ENCODE measurements around the gene UQCR11.

UQCR11 gene

DNA sequence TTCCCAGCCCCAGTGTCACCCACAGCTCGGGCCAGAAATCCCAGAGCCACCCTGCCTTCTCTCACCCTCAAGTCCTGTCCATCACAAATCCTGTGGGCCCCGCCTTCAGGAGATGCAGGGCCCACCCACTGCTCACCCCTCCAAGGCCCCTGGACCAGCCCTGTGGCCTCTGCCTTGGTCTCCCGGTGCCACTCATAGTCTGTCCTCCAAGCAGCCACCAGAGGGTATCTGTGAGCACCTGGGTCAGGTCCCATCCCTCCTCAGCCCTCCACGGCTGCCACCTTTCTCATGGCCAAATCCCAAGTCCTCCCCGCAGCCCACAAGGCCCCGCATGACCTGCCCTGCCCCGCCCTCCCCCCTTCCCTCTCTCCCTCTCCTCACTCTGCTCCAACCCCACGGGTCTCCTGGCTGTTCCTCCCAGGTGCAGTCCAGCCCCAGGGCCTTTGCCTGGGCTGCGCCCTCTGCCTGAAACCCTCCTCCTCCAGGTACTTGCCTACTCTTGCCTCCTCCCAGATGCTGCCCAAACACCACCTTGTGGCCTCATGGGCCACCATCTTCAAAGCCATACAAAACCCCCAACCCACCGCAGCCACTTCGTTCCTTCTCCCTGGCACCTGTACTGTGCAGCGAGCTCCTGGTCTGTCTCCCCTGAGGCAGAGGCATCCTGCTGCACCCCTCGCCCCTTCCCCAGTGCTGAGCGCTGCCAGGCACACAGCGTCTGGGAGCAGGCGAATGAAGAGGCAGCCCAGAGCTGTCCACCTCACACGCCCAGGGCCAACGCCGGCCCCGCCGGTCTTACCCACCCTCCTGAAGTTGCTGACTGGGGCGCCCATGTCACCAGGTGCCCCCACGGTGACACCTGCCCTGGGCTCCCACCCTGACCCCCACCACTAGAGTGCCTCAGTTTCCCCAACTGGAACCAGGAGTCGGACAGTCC, 13.2 kb upstream of the UQCR11 start:
- H3K27ac ChIP-seq, result peak overlapping the region; percentile 41
- CTCF ChIA-PET, result interaction anchor here (1.0 kb wide), 1 partner anchor 149 kb away, joined by 4 read pairs; no protein-coding TSS in a partner anchor
- TF ChIP-seq, protein P1, sequence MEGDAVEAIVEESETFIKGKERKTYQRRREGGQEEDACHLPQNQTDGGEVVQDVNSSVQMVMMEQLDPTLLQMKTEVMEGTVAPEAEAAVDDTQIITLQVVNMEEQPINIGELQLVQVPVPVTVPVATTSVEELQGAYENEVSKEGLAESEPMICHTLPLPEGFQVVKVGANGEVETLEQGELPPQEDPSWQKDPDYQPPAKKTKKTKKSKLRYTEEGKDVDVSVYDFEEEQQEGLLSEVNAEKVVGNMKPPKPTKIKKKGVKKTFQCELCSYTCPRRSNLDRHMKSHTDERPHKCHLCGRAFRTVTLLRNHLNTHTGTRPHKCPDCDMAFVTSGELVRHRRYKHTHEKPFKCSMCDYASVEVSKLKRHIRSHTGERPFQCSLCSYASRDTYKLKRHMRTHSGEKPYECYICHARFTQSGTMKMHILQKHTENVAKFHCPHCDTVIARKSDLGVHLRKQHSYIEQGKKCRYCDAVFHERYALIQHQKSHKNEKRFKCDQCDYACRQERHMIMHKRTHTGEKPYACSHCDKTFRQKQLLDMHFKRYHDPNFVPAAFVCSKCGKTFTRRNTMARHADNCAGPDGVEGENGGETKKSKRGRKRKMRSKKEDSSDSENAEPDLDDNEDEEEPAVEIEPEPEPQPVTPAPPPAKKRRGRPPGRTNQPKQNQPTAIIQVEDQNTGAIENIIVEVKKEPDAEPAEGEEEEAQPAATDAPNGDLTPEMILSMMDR (conservative IDR thresholded peaks at IDR 0.05; ENCODE audit: low read depth), result peak; percentile 28; the same call in 1 of the 2 replicates
- DNase-seq (ENCODE audit: low spot score), result peak; percentile 47
- POLR2A ChIA-PET (ENCODE audit: low non-redundant PET), result no interaction called here

DNA sequence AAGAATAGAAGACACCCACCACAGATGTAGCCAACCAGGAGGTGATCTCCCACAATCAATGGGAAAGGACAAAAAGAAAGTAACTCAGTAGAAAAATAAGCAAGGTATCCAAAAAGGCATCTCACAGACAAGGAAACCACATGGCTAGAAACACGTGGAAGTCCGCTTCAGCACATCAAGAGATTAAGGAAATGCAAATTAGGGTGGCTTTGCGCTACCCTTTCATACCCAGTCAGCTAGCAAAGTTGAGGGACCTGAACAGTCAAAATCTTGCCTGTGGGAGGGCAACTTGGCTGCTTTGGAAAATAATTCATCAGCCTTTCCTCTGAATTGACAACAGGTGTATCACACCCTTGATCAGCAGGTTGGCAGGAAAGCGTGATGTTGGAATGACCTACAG, 11.6 kb upstream of the UQCR11 start:
- DNase-seq (ENCODE audit: low spot score), result no peak
- TF ChIP-seq, protein P1 (conservative IDR thresholded peaks at IDR 0.05; ENCODE audit: low read depth), result no peak
- ChIA-PET POLR2A (ENCODE audit: low non-redundant PET) (no interaction called here), CTCF (interaction anchor here (0.6 to 1.0 kb wide), 2 partner anchors 26 to 71 kb away, joined by 3 to 5 read pairs; no protein-coding TSS in a partner anchor)
- H3K27ac ChIP-seq, result peak overlapping the region; percentile 41

DNA sequence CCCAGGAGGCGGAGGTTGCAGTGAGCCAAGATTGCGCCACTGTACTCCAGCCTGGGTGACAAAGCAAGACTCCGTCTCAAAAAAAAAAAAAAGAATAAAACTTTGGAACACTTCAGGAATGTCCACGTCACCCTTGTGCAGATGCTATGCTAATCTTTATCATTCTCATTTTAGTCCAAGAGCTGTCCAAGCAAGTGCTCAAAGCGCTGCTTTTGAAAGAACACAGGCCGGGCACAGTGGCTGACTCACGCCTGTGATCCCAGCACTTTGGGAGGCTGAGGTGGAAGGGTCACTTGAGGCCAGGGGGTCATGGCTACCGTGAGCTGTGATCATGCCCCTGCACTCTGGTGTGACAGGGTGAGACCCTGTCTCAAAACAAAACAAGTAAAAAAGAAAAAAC, 11.1 kb upstream of the UQCR11 start:
- POLR2A ChIA-PET (ENCODE audit: low non-redundant PET), result no interaction called here
- 0 out of 2 replicates have a peak overlapping the region, but pooled peaks have one; percentile 27 for H3K27ac ChIP-seq
- TF ChIP-seq, protein P1 (conservative IDR thresholded peaks at IDR 0.05; ENCODE audit: low read depth), result no peak
- CTCF ChIA-PET, result interaction anchor here (0.6 to 1.0 kb wide), 2 partner anchors 26 to 70 kb away, joined by 3 to 5 read pairs; no protein-coding TSS in a partner anchor
- DNase-seq (ENCODE audit: low spot score), result no peak

DNA sequence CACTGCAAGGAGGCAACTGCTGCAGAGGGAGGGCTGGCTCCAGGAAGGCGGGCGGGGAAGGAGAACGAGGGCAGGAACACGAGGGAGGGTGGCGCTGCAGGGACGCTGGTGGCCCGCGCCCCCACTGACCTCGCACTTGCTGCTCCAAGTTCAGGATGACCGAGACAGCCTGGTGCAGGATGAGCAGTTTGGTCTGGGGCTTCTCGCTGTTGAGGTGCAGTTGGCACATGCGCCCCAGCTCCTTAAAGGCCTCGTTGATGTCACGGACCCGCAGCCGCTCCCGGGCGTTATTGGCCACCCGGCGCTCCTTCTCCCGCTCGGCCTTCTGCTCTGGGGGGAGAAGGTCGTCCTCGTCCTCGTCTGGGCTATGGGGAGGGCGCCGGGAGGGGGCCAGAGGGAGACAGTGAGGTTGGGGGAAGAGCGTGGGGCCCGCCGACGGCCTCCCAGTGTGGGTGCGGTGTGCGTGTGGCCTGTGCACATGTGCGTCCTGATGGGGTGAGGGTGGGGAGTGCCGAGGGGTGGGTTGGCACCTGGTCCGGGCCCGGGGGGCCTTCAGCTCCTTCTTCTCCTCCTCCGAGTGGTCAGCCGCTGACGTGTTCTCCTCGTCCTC, 10.0 kb upstream of the UQCR11 start:
- no peak overlapping the region for H3K27ac ChIP-seq
- TF ChIP-seq, protein P1 (conservative IDR thresholded peaks at IDR 0.05; ENCODE audit: low read depth), result no peak
- ChIA-PET CTCF (no interaction called here), POLR2A (ENCODE audit: low non-redundant PET) (interaction anchor here (0.5 kb wide), 1 partner anchor 9 kb away, joined by 3 read pairs; no protein-coding TSS in a partner anchor)
- DNase-seq (ENCODE audit: low spot score), result no peak

DNA sequence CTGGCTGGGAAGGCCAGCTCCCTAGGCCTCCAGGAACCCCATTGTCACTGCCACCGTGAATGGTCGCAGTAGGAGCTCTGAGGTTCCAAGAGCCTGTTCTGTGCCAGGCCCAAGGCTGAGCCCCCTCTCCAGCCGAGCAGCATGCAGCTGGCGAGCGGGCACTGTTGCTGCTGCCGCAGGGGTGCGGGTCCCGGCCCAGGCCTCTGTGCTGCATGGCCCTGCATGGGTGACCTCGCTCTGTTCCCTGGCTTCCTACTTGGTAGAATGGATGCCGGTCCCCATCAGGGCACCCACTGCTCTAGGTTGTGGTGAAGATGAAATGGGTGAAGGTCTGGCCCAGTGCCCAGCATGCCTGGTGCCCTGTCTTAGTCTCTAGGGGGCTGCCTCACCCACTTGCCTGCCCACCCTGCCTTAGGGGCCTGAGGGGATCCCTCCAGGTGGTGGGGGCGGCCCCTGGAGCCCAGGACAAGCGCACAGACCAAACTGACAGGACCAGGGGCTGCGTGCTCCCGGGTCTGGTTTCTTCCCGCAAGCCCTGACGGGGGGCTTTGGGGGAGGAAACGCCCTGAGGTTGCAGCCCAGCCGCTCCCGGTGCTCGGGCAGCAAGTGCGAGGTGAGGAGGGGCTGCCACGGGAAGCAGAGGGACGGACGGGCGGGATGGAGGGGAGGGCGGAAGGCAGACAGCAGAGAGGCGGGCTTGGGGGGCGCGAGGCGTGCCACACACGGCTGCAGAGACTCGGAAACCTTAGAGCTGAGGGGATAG, 8.7 kb upstream of the UQCR11 start:
- DNase-seq (ENCODE audit: low spot score), result no peak
- H3K27ac ChIP-seq, result peak overlapping the region; percentile 22
- TF ChIP-seq, protein P1 (conservative IDR thresholded peaks at IDR 0.05; ENCODE audit: low read depth), result no peak
- POLR2A ChIA-PET (ENCODE audit: low non-redundant PET), result no interaction called here
- CTCF ChIA-PET, result interaction anchor here (0.6 kb wide), 1 partner anchor 16 kb away, joined by 4 read pairs; no protein-coding TSS in a partner anchor

DNA sequence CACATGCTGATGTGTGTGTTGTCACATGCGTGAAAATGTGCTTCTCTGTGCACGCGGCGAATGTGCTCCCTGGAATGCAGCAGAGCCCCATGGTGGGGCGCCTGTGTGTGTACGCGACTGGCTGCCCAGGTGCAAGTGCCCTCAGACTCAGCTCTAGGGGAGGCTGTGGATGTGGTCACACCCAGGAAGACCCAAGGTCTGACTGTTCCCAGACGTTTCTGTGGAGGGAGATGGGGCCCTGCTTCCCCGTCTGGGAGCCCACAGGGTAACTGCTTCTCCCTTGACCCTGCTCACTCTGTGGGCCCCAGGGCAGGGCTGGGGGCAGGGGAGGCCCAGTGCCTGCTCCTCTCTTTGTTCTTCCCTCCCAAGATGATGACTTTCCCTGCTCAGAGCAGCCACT, 7.9 kb upstream of the UQCR11 start:
- ChIA-PET POLR2A (ENCODE audit: low non-redundant PET) (no interaction called here), CTCF (no interaction called here)
- TF ChIP-seq, protein P1 (conservative IDR thresholded peaks at IDR 0.05; ENCODE audit: low read depth), result no peak
- no peak for DNase-seq (ENCODE audit: low spot score)
- peak overlapping the region; percentile 22 for H3K27ac ChIP-seq
